Right renal cortex interstitium (tissue), 3 donors: Measurements from ENCODE around the gene PTBP2. TPM values are rescaled to one million over a fixed set of nuclear protein-coding genes. Genes with fewer than 3 reads are reported as not detected.

Experiments used
- DNase-seq, 3 donors: peaks; one replicate each; pipeline ENCODE4 v3.0.0-alpha.2; 2013; ENCODE audit warnings: low read depth in 3 of 3, low spot score in 2 of 3
- polyA plus RNA-seq, 3 donors: library from polyadenylated mRNA; unstranded; fragments of 120-200 nt; gene quantifications; one replicate each; pipeline ENCODE4 v1.2.1, GENCODE V29; 2013; ENCODE audit not compliant: insufficient read length in 3 of 3

PTBP2 gene
- polyA plus RNA-seq: 10 to 100 TPM; 49.6 to 52.2 (median 50.4) TPM

- DNase-seq: peak; percentile 69 to 76 (median 72)
These were observed at the start of gene PTBP2 for GRCh38 chr1:96721416-96722160. Gene PTBP2, plus strand, starts transcription at chr1:96721784. Its CDS starts 81 bp downstream, at chr1:96721865.

- DNase-seq: no peak
These were observed 46.7 kb upstream of the PTBP2 start for GRCh38 chr1:96674915-96675314.

- DNase-seq: no peak
These were observed 39.5 kb upstream of the PTBP2 start for GRCh38 chr1:96682056-96682455.

- DNase-seq: no peak
These were observed 37.7 kb upstream of the PTBP2 start for GRCh38 chr1:96683931-96684330.

- DNase-seq: no peak
These were observed 36.8 kb upstream of the PTBP2 start for GRCh38 chr1:96684744-96685143.

GRCh38 chr1:96688767-96689166 lies 32.8 kb upstream of the PTBP2 start:
- DNase-seq: no peak

GRCh38 chr1:96695954-96696353 lies 25.6 kb upstream of the PTBP2 start:
- no peak for DNase-seq

GRCh38 chr1:96698342-96698983 lies 23.1 kb upstream of the PTBP2 start:
- no peak for DNase-seq

GRCh38 chr1:96703186-96703585 lies 18.4 kb upstream of the PTBP2 start:
- no peak for DNase-seq

- DNase-seq: no peak
These were observed 14.6 kb upstream of the PTBP2 start for GRCh38 chr1:96707023-96707422.

GRCh38 chr1:96708482-96708881 lies 13.1 kb upstream of the PTBP2 start:
- DNase-seq: no peak

- DNase-seq: no peak
These were observed 10.7 kb upstream of the PTBP2 start for GRCh38 chr1:96710708-96711477.

- no peak for DNase-seq
These were observed 7.9 kb upstream of the PTBP2 start for GRCh38 chr1:96713649-96714048.

- no peak for DNase-seq
These were observed 6.7 kb upstream of the PTBP2 start for GRCh38 chr1:96714881-96715280.

GRCh38 chr1:96715482-96715881 lies 6.1 kb upstream of the PTBP2 start:
- DNase-seq: no peak

GRCh38 chr1:96721053-96721415 lies 550 bp upstream of the PTBP2 start:
- peak in 2 of 3 donors; percentile 23 to 31 for DNase-seq

- peak; percentile 50 to 68 (median 65) for DNase-seq
These were observed 758 bp downstream of the PTBP2 start for GRCh38 chr1:96722161-96722922.

- no peak for DNase-seq
These were observed 1.4 kb downstream of the PTBP2 start for GRCh38 chr1:96722958-96723357.

GRCh38 chr1:96723377-96723776 lies 1.8 kb downstream of the PTBP2 start:
- peak in 1 of 3 donors; percentile 6 for DNase-seq

GRCh38 chr1:96723936-96724335 lies 2.4 kb downstream of the PTBP2 start:
- no peak for DNase-seq

- DNase-seq: no peak
These were observed 6.3 kb downstream of the PTBP2 start for GRCh38 chr1:96727860-96728259.
